ENCODE measurements around the gene UBE2F.
"Not testable (repeated sequence)": the region's sequence is repeated elsewhere in the genome, so short reads cannot be mapped to it uniquely, and the experiment has no call there.

The UBE2F gene

GRCh38 chr2:237943395-237944094, 23.3 kb upstream of the UBE2F start:
- in situ Hi-C loops (cut with MboI; ENCODE audit: low sequenced_read_pairs): no loop called here

GRCh38 chr2:237944302-237944701, 22.5 kb upstream of the UBE2F start:
- in situ Hi-C loops (cut with MboI; ENCODE audit: low sequenced_read_pairs): no loop called here

GRCh38 chr2:237946423-237946822, 20.4 kb upstream of the UBE2F start:
- in situ Hi-C loops (cut with MboI; ENCODE audit: low sequenced_read_pairs): no loop called here

GRCh38 chr2:237951354-237951753, 15.5 kb upstream of the UBE2F start:
- in situ Hi-C loops (cut with MboI; ENCODE audit: low sequenced_read_pairs): not testable (repeated sequence)

- in situ Hi-C loops (cut with MboI; ENCODE audit: low sequenced_read_pairs): no loop called here
Measured at GRCh38 chr2:237951878-237952277, 14.9 kb upstream of the UBE2F start.

GRCh38 chr2:237952851-237953250, 14.0 kb upstream of the UBE2F start:
- in situ Hi-C loops (cut with MboI; ENCODE audit: low sequenced_read_pairs): no loop called here

GRCh38 chr2:237955640-237956401, 11.0 kb upstream of the UBE2F start:
- in situ Hi-C loops (cut with MboI; ENCODE audit: low sequenced_read_pairs): no loop called here

GRCh38 chr2:237956402-237956736, 10.4 kb upstream of the UBE2F start:
- in situ Hi-C loops (cut with MboI; ENCODE audit: low sequenced_read_pairs): no loop called here

- in situ Hi-C loops (cut with MboI; ENCODE audit: low sequenced_read_pairs): no loop called here
Measured at GRCh38 chr2:237961637-237962036, 5.2 kb upstream of the UBE2F start.

GRCh38 chr2:237962432-237963084, 4.3 kb upstream of the UBE2F start:
- in situ Hi-C loops (cut with MboI; ENCODE audit: low sequenced_read_pairs): no loop called here

- in situ Hi-C loops (cut with MboI; ENCODE audit: low sequenced_read_pairs): not testable (repeated sequence)
Measured at GRCh38 chr2:237963490-237963991, 3.3 kb upstream of the UBE2F start.

GRCh38 chr2:237964194-237964577, 2.6 kb upstream of the UBE2F start:
- in situ Hi-C loops (cut with MboI; ENCODE audit: low sequenced_read_pairs): no loop called here

- in situ Hi-C loops (cut with MboI; ENCODE audit: low sequenced_read_pairs): no loop called here
Measured at GRCh38 chr2:237964578-237965404, 2.0 kb upstream of the UBE2F start.

GRCh38 chr2:237965844-237966243, 970 bp upstream of the UBE2F start:
- in situ Hi-C loops (cut with MboI; ENCODE audit: low sequenced_read_pairs): not testable (repeated sequence)

- in situ Hi-C loops (cut with MboI; ENCODE audit: low sequenced_read_pairs): no loop called here
Measured at GRCh38 chr2:237966250-237966564, 607 bp upstream of the UBE2F start.

- in situ Hi-C loops (cut with MboI; ENCODE audit: low sequenced_read_pairs): no loop called here
Measured at GRCh38 chr2:237967463-237967951, 693 bp downstream of the UBE2F start.

- in situ Hi-C loops (cut with MboI; ENCODE audit: low sequenced_read_pairs): no loop called here
Measured at GRCh38 chr2:237968048-237968862, 1.4 kb downstream of the UBE2F start.

GRCh38 chr2:237971661-237972060, 4.8 kb downstream of the UBE2F start:
- in situ Hi-C loops (cut with MboI; ENCODE audit: low sequenced_read_pairs): no loop called here

GRCh38 chr2:237972211-237972610, 5.4 kb downstream of the UBE2F start:
- in situ Hi-C loops (cut with MboI; ENCODE audit: low sequenced_read_pairs): no loop called here

GRCh38 chr2:237972936-237973335, 6.1 kb downstream of the UBE2F start:
- in situ Hi-C loops (cut with MboI; ENCODE audit: low sequenced_read_pairs): no loop called here

All from HL-60/S4 treated with phorbol 12-myristate 13-acetate at 8.2 ng/mL for 4 days and 3 days (cell line).